CD1c-positive myeloid dendritic cell (primary cell): ENCODE data around the gene SKIDA1.

Experiments
- DNase-seq: peaks from one replicate; pipeline ENCODE4 v3.0.0-alpha.2; 2016; ENCODE audit errors: extremely low spot score

The SKIDA1 gene

GRCh38 chr10:21517134-21518031, 8.1 kb downstream of the SKIDA1 start:
- DNase-seq = peak; percentile 27

GRCh38 chr10:21516242-21517131, 9.0 kb downstream of the SKIDA1 start:
- peak; percentile 55 for DNase-seq

- DNase-seq = no peak
Measured at GRCh38 chr10:21515361-21516241, 9.9 kb downstream of the SKIDA1 start.

GRCh38 chr10:21514818-21515351, 10.6 kb downstream of the SKIDA1 start:
- no peak for DNase-seq

GRCh38 chr10:21514129-21514817, 11.2 kb downstream of the SKIDA1 start:
- DNase-seq = no peak

- no peak for DNase-seq
Measured at GRCh38 chr10:21513405-21513788, 12.1 kb downstream of the SKIDA1 start.

- no peak for DNase-seq
Measured at GRCh38 chr10:21512573-21513404, 12.7 kb downstream of the SKIDA1 start.

GRCh38 chr10:21511946-21512572, 13.4 kb downstream of the SKIDA1 start:
- DNase-seq = no peak

- no peak for DNase-seq
Measured at GRCh38 chr10:21511095-21511570, 14.3 kb downstream of the SKIDA1 start.

GRCh38 chr10:21510241-21511094, 15.0 kb downstream of the SKIDA1 start:
- DNase-seq = no peak

GRCh38 chr10:21509341-21510240, 15.9 kb downstream of the SKIDA1 start:
- no peak for DNase-seq

- DNase-seq = no peak
Measured at GRCh38 chr10:21508706-21509331, 16.7 kb downstream of the SKIDA1 start.

GRCh38 chr10:21507150-21507549, 18.3 kb downstream of the SKIDA1 start:
- no peak for DNase-seq

GRCh38 chr10:21506351-21506750, 19.1 kb downstream of the SKIDA1 start:
- DNase-seq = no peak

GRCh38 chr10:21505711-21506278, 19.7 kb downstream of the SKIDA1 start:
- DNase-seq = no peak

- no peak for DNase-seq
Measured at GRCh38 chr10:21503542-21503941, 21.9 kb downstream of the SKIDA1 start.
